ENCODE measurements around the gene CD200R1L.

Gene CD200R1L

DNA sequence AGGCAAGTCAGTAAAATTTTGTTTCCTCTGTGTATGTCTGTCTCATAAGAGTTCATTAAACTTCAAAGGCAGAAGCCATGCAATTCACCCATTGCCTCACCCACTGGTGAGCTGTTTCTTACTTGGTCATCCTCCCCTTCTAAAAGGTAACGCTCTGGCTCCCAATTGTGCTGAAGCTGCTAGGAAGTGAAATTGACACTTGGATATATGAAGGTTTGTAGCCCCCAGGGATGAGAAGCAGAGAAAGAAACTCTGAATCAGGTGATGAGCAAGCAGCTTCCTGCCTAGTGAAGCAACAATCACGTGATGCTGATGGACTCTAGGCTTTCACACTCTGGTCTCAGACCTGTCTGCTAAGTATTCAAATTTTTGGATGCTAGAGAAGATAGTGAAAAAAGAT, 70.7 kb downstream of the CD200R1L start:
- TF ChIP-seq, protein P1, sequence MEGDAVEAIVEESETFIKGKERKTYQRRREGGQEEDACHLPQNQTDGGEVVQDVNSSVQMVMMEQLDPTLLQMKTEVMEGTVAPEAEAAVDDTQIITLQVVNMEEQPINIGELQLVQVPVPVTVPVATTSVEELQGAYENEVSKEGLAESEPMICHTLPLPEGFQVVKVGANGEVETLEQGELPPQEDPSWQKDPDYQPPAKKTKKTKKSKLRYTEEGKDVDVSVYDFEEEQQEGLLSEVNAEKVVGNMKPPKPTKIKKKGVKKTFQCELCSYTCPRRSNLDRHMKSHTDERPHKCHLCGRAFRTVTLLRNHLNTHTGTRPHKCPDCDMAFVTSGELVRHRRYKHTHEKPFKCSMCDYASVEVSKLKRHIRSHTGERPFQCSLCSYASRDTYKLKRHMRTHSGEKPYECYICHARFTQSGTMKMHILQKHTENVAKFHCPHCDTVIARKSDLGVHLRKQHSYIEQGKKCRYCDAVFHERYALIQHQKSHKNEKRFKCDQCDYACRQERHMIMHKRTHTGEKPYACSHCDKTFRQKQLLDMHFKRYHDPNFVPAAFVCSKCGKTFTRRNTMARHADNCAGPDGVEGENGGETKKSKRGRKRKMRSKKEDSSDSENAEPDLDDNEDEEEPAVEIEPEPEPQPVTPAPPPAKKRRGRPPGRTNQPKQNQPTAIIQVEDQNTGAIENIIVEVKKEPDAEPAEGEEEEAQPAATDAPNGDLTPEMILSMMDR (IDR thresholded peaks at IDR 0.05; ENCODE audit: low read depth, low read length): no peak
- DNase-seq (ENCODE audit: extremely low read depth, low read depth): no peak

DNA sequence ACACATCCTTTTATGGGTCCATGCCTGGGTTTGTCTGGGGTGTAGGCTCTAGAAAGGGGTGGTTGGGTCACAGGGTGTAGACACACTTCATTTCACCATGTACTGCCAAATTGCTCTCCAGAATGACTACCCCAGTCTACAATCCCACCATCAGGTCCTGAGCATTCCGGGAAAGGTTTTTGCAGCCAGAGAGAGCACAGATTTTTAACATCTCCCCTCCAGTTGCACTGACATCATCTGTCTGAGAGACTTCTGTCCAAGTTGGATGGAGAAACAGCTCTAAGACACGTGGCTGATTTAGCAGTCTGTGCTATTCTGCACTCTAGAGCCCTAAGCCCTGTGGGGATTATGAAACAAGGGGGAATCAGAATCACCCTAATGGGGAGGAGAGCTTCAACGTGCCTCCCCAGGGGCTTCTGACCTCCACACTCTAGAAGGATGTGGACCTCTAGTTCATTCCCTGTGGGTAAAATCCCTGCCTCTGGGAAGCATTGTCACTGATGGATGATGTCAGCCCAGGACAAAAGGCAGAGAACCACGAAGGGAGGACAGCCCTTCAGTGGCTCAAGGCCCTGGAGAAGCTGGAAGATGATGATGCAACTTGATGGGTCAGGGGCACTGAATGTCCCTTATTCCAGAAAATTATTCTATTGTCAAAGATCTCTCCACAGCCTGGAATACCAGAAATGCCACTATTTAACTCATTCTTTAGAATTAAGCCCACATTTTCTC, 71.5 kb downstream of the CD200R1L start:
- no peak for DNase-seq (ENCODE audit: extremely low read depth, low read depth)
- TF ChIP-seq, protein P1 (IDR thresholded peaks at IDR 0.05; ENCODE audit: low read depth, low read length): no peak

DNA sequence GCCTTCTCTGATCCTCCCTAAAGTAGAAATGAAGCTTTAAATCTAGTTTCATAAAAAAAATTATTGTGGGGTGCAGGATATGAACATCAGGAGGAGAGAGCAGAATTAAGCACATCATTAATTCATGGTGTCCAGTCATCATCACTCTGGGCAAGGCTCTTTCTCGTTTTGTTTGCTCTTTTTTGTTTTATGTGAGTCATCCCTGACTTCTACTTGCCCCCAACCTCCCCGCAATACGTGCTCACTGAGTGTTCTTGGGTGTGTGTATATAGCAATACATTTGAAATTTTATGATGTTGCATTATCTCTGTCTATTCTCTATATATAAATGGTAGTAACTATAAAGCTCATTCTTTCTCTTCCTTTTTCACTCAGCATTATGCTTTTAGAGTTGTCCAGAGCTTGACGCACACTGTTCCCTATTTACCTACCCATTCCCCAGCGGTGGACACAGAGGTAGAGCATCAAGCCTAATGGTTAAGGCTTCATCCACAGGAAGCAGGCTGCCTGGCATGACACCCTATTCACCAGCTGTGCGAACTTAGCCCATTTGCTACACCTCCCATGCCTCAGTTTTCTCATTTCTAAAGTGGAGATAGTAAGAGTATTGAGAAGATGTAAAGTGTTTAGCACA, 72.3 kb downstream of the CD200R1L start:
- DNase-seq (ENCODE audit: extremely low read depth, low read depth): no peak
- TF ChIP-seq, protein P1 (IDR thresholded peaks at IDR 0.05; ENCODE audit: low read depth, low read length): no peak

DNA sequence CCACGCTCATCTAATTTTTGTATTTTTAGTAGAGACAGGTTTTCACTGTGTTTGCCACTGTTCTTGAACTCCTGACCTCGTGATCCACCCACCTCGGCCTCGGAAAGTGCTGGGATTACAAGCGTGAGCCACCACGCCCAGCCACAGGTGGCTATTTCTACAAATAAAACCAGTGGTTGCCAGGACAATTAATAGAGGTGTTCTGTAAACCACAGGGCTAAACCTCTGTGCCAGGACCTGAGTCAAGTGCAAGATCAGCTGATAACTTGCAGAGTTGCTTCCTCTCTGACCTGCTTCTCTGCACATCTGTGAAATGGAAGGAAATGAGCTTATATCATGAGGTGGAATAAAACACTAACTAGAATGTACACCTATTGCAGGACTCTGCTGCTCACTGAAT, 72.8 kb downstream of the CD200R1L start:
- no peak for DNase-seq (ENCODE audit: extremely low read depth, low read depth)
- TF ChIP-seq, protein P1 (IDR thresholded peaks at IDR 0.05; ENCODE audit: low read depth, low read length): no peak

DNA sequence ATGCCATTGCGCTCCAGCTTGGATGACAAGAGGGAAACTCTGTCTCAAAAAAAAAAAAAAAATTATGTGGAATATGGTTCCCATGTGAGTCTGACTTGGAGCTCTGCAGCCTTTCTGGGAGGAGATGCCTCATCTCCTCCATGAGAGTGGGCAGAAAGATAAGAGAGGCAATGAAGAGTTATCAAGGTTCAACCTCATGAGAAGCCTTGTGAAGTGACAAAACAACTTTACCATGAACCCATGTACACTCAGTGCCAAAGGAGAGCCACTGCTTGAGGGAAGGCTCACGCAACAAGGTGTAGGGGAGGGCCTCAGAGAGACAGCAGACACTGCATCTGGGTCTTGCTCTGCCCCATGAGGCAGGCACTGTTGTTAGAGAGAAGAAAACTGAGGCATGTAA, 75.7 kb downstream of the CD200R1L start:
- TF ChIP-seq, protein P1 (IDR thresholded peaks at IDR 0.05; ENCODE audit: low read depth, low read length): no peak
- DNase-seq (ENCODE audit: extremely low read depth, low read depth): no peak

DNA sequence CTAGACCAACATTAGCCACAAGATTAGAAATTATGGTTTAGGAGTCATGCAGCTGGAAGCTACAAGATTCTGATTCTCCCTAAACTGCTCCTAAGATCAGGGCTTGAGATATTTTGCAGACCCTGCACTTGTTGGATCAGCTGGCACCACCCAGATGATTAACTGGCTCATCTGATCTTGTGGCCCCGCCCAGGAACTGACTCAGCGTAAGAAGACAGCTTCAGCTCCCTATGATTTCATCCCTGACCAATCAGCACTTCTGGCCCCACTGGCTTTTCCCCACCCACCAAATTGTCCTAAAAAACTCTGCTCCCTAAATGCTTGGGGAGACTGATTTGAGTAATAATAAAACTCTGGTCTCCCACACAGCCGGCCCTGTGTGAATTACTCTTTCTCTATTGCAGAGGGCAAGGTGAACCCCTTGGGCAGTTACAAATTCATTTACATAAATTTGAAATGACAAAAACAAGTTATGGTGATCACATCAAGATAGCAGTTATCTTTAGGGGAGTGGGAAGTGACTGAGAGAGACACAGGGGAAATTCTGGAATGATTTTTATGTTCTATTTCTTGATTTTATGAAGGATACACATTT, 76.5 kb downstream of the CD200R1L start:
- no peak for DNase-seq (ENCODE audit: extremely low read depth, low read depth)
- TF ChIP-seq, protein P1 (IDR thresholded peaks at IDR 0.05; ENCODE audit: low read depth, low read length): no peak
